ENCODE data around the gene CNP. TPM values are rescaled to one million over a fixed set of nuclear protein-coding genes. Genes with fewer than 3 reads are reported as not detected.
A peak's percentile ranks its signal among the peaks of the same experiment; 100 is the strongest.
"Not testable (repeated sequence)": the region's sequence is repeated elsewhere in the genome, so short reads cannot be mapped to it uniquely, and the experiment has no call there.

The CNP gene
- total RNA-seq, 1 experiment from 2014 or later, result 105 TPM

DNA sequence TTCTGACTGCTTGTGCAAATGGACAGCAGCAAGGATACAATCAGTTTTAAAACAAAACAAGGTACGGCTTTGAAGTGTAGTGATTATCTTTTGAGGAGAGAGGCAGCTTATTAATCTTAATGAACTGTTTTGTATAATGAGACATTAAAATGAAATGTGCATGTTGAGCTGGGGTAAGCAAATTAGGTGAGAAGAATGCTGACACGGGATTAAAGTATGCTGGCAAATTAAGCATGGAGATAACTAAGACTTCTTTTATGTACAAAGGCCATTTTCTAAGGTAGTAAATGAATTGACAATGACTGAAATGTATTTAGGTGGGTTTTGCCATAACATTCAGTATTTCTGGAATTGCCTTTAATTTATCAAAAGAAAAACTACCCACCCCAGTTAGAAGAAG lies 31.9 kb downstream of the CNP start:
- Histone ChIP-seq H3K4me3 (no peak overlapping the region), H3K4me1 (peaks cover under 1% of the 10 kb centered on the region; the same call in 1 of the 2 replicates), H3K36me3 (peaks cover 78% of the 10 kb centered on the region), H3K27me3 (no peaks in the 10 kb centered on the region), H3K27ac (no peak overlapping the region), H3K9me3 (replicated peaks) (no peaks in the 10 kb centered on the region)
- DNase-seq, result no peak

DNA sequence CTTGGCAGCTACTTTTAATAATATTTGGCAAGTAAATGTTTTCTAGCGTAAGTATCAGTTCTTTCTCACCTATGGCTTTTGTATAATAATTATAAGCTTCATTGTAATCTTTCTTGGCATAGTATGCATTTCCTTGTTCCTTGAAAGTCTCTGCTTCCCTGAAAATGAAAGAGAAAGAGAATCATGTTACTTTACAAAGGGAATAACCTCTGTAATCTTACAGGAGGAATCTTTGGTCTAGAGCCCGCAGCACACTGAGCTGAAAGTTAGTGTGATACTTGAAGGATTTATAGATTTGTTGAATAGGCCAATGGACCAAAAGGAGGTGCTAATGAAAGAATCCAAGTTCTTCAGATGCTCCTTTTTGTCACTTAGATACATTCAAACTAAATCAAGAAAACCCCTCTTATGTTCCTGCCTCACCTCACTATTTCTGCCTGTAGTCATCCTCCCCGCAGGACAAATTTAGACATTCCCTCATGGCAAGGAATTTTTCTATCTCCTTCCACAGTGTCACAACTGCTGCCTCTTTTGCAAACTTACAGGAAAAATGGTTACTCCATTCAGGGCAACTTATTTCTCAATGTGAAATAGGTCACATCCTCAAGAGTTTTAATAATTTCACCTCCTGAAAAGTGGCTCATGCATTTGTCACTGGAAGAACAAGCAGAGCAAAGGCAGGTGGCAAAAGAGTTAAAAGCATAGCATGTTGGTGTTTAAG lies 34.0 kb downstream of the CNP start:
- Histone ChIP-seq H3K9me3 (replicated peaks) (no peaks in the 10 kb centered on the region), H3K4me1 (no peaks in the 10 kb centered on the region; the same call in 1 of the 2 replicates), H3K27ac (no peak overlapping the region), H3K4me3 (no peak overlapping the region), H3K27me3 (no peaks in the 10 kb centered on the region), H3K36me3 (peaks cover 65% of the 10 kb centered on the region)
- DNase-seq, result no peak

DNA sequence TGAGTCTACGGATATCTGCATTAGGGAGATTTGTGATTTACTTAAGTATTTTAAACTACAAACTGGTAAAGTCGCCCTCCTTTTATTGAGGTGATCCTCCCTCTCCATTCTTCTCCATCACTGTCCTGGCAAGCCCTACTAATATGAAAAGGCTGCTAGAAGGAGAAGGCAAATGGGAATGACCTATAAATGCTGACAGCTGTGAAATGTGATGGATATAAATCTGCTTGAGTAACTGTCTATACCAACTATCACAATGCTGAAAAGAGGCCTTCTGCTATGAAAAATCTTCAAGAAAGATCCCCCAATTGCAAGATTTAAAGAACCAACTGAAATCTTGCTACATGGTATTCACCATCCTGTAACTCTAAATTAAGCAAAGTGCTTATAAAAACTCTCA lies 35.1 kb downstream of the CNP start:
- H3K4me1 ChIP-seq, result no peaks in the 10 kb centered on the region; the same call in 1 of the 2 replicates
- H3K9me3 ChIP-seq (replicated peaks), result no peaks in the 10 kb centered on the region
- no peak overlapping the region for H3K4me3 ChIP-seq
- no peak overlapping the region for H3K27ac ChIP-seq
- no peaks in the 10 kb centered on the region for H3K27me3 ChIP-seq
- H3K36me3 ChIP-seq, result peaks cover 54% of the 10 kb centered on the region
- DNase-seq, result no peak

DNA sequence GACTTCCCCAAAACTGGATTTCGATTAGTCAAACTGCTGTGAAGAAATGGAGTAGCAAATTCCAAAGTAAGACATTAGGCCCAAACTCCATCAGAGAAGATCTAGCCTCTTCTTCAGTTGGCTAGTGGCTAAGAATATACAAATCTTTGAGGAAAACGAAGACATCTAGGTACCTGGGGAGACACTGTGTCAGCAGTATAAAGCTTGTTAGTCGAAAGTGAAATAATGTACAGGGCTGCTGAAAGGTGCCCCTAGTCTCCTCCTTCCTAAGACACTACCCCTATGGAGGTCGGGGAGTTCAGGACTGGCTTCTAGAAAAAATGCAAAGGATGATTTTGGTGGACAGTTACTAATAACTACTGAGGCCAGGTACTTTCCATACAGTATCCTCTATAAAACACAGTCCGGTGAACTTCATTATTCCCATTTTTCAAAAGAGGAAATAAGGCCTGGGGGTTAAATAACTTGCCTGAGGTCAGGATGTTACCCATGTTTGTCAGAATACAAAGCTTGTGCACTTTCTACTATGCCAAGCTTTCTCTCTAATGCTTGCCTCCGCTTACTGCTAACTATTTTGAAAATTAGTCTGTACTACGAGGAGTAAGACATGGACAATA lies 35.7 kb downstream of the CNP start:
- no peaks in the 10 kb centered on the region for H3K9me3 ChIP-seq (replicated peaks)
- H3K27me3 ChIP-seq, result no peaks in the 10 kb centered on the region
- peaks cover 50% of the 10 kb centered on the region for H3K36me3 ChIP-seq
- H3K4me1 ChIP-seq, result no peaks in the 10 kb centered on the region; the same call in 1 of the 2 replicates
- DNase-seq, result no peak
- H3K27ac ChIP-seq, result no peak overlapping the region; the same call in 1 of the 2 replicates
- H3K4me3 ChIP-seq, result no peak overlapping the region

DNA sequence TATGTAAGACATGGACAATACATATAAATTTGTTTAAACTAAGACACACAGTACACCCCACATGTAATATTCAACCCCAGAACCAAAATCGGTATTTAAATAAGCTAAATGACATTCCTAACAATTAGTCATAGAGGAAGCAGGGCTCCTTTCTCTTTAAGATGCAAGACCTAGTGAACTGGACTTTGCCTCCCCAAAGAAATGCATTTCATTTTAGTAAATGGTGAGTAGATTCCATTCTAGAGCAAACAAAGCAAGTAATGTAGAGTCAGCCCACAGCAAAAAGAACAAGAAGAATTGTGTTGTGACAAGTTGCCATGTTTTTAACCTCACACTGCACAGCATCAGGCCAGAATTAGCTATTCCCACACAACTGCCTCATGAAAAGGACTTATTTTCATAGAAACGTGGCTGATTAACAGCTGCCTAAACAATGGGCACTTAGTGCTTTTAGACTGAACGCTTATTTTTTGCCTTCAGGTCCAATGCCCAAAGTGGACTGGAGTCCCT lies 36.3 kb downstream of the CNP start:
- no peak for DNase-seq
- H3K4me3 ChIP-seq, result no peak overlapping the region
- no peak overlapping the region; the same call in 1 of the 2 replicates for H3K27ac ChIP-seq
- H3K9me3 ChIP-seq (replicated peaks), result no peaks in the 10 kb centered on the region
- H3K4me1 ChIP-seq, result no peaks in the 10 kb centered on the region; the same call in 1 of the 2 replicates
- H3K27me3 ChIP-seq, result no peaks in the 10 kb centered on the region
- H3K36me3 ChIP-seq, result peaks cover 45% of the 10 kb centered on the region

DNA sequence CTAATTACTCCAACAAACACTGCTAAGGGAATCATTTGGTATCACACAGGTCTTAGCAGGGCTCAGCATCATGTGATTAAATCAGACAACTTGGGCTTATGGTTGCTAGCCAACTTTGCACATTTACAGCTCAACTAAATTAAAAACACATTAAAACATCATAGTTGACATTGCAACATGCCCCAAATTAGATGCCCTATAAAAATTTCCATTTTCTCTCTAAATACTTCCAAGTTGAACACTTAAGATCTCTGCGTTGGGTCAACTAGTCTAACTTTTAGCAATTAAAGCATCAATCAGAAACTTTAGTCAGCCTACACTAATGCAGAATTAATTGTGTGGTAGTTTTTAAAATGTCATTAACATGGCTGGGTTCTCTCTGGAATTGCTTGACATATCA lies 38.6 kb downstream of the CNP start:
- DNase-seq, result no peak
- no peaks in the 10 kb centered on the region; the same call in 1 of the 2 replicates for H3K4me1 ChIP-seq
- H3K27ac ChIP-seq, result no peak overlapping the region

DNA sequence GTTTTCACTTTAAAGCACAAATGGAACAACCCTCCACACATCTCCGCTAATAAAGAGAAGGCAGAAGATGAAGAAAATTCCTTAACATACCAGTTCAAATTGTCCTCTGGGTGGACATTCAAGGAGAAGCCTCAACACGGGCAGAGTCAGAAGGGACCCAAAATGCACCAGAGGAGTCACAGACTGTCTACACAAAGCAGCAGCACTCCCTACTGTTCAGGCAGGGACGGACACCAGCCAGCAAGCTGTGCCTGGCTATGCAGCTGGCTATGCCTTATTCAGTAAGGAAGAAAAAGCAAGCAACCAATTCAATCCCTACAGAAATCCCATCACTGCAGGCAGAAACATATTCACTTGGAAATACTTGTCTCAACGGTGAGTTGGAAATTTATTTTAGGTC lies 42.6 kb downstream of the CNP start:
- H3K27ac ChIP-seq, result no peak overlapping the region
- peaks cover 15% of the 10 kb centered on the region for H3K36me3 ChIP-seq
- H3K27me3 ChIP-seq, result no peaks in the 10 kb centered on the region
- no peaks in the 10 kb centered on the region for H3K4me1 ChIP-seq
- no peaks in the 10 kb centered on the region for H3K9me3 ChIP-seq (replicated peaks)
- no peak overlapping the region for H3K4me3 ChIP-seq
- DNase-seq, result peak in 1 of 2 experiments; percentile 35

More for the DNA sequence above, 38.6 kb downstream of the CNP start:
- H3K9me3 ChIP-seq (replicated peaks), result no peaks in the 10 kb centered on the region
- H3K4me3 ChIP-seq, result no peak overlapping the region
- peaks cover 41% of the 10 kb centered on the region for H3K36me3 ChIP-seq
- no peaks in the 10 kb centered on the region for H3K27me3 ChIP-seq

DNA sequence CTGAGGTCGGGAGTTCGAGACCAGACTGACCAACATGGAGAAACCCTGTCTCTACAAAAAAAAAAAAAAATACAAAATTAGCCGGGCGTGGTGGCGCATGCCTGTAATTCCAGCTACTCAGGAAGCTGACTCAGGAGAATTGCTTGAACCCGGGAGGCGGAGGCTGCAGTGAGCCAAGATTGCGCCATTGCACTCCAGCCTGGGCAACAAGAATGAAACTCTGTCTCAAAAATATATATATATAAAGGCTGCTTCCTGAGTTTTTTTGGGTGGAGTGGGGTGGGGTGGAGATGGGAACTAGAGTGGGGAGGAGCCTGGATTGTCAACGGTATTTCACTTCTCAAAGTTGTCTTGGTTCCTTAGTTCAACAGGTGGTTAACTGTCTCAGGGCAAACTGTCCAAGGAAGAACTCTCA lies 43.7 kb downstream of the CNP start:
- H3K4me1 ChIP-seq; H3K9me3 ChIP-seq (replicated peaks); H3K27ac ChIP-seq; H3K27me3 ChIP-seq; H3K4me3 ChIP-seq; DNase-seq: not testable (repeated sequence)
- peaks cover 19% of the 10 kb centered on the region for H3K36me3 ChIP-seq

DNA sequence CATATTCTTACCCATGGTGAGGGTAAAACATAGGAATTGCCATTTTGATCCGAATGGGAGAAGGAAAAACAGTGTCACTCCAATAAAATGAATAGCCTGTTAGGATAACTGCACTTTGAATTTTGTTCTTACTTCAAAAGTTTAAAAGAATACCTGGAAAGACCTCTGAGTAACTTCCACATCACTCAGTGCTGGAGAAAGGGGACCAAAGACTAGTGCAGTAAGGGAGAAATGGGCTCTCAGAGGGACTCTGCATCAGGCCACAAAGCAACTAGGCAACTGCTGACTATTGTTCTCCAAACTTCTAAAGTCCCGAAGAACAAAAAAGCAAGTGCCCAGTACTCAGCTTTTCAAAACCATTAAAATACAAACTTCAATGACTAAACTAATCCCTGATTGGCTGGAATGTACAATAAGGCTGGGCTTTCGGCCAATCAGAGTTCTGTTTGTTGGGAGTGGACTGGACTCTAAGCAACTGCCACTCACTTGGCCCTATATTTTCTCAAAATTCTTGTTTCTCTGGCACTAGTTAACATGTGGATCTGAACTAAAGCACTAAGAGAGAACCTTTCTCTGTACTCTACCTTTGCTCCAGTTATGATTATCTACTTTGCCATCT lies 44.4 kb downstream of the CNP start:
- no peak overlapping the region for H3K27ac ChIP-seq
- no peak for DNase-seq
- no peaks in the 10 kb centered on the region for H3K27me3 ChIP-seq
- H3K9me3 ChIP-seq (replicated peaks), result no peaks in the 10 kb centered on the region
- H3K4me3 ChIP-seq, result no peak overlapping the region
- peaks cover 3% of the 10 kb centered on the region; the same call in 1 of the 2 replicates for H3K4me1 ChIP-seq
- H3K36me3 ChIP-seq, result peaks cover 20% of the 10 kb centered on the region

DNA sequence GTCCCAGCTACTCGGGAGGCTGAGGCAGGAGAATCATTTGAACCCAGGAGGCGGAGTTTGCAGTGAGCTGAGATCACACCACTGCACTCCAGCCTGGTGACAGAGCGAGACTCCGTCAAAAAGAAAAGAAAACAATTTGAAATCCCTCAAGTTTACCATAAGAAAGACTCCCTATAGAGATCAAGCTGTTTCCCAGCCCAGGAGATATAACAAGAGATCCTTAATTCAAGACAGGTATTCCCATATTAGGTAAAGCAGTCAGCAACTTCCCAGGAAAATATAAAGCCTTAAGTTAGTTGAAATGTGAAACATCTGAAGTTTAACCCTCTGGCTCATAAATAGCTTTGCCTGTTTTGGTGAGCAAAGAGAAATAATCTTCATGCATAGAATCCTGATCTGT lies 45.8 kb downstream of the CNP start:
- not testable (repeated sequence) for H3K4me3 ChIP-seq; DNase-seq; H3K4me1 ChIP-seq; H3K9me3 ChIP-seq (replicated peaks); H3K27ac ChIP-seq; H3K27me3 ChIP-seq
- H3K36me3 ChIP-seq, result peaks cover 20% of the 10 kb centered on the region

DNA sequence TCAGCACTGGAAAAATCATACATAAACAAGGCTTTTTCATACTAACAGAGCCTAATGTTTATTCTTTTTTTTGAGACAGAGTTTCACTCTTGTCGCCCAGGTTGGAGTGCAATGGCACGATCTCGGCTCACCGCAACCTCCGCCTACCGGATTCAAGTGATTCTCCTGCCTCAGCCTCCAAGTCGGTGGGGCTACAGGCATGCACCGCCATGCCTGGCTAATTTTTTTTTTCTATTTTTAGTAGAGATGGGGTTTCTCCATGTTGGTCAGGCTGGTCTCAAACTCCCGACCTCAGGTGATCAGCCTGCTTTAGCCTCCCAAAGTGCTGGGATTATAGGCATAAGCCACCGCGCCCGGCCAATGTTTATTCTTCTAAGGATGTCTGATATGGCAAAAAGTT lies 47.1 kb downstream of the CNP start:
- not testable (repeated sequence) for H3K9me3 ChIP-seq (replicated peaks); H3K4me1 ChIP-seq; H3K27me3 ChIP-seq; H3K4me3 ChIP-seq; H3K27ac ChIP-seq; DNase-seq
- H3K36me3 ChIP-seq, result peaks cover 17% of the 10 kb centered on the region

DNA sequence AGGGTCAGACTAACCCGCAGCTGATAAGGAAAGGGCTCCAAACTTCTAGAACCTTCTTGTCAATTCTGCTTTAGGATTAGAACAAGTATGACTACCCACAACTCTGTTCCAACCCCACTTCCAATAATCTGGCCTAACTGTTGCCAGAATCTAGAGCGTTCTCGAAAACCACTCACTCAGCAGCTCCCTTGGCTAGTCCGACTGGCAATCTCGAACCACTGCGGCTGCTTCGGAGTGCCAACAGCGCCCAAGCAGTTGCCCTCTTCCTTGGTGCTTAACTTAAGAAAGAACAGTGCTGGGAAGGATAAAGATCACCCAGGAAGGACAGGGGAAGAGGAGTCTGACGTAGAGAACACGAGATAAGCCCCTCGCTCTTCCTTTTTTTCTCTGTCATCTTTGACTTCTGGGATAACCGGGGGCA lies 49.8 kb downstream of the CNP start:
- peaks cover 9% of the 10 kb centered on the region for H3K4me1 ChIP-seq
- H3K9me3 ChIP-seq (replicated peaks), result no peaks in the 10 kb centered on the region
- H3K4me3 ChIP-seq, result peak overlapping the region; percentile 92
- peak in 1 of 2 experiments; percentile 29 for DNase-seq
- H3K36me3 ChIP-seq, result peaks cover 7% of the 10 kb centered on the region
- no peaks in the 10 kb centered on the region for H3K27me3 ChIP-seq
- peak overlapping the region; percentile 94 for H3K27ac ChIP-seq

DNA sequence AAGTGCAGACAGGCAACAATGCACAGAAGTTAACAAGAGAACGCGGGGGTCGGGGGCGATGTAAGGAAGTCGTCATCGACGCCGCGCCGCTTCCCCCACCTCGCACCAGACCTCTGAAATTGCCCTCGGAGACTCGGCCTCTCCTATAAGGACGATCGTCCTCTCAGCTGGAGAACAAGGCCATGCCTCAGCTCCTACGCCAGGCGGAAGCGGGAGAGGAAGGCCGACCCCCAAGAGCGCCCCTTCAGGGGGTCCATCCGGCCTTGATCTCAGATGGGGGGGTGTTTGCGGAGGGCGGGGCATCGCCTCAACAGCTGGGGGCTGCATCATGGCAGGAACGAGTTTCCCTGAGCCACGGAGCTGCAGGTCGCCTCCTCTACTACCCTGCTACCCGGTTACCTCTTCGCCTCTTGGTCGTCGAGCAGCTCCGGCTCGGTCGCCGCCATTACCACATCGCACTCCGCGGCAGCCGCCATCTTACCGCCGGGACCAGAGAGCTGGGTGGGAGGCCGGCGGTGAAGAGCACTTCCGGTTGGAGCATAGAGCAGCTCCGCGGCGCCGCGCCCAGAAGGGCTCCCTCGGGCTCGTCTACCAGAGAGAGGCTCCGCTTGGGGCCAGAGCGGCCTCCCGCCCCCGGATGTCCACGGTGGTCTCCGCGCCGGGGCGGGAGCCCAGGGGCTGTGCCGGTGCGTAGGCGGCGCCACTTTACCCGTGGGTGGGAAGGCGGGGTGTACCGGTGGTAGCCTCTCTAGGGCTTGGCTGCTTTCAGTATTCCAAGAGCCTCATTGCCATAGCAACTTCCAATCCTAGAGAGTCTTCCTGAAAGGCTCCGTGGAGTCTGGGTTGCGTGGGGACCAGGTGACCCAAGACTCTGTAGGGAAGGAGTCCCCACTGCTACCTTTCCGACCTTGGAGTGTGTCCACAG lies 50.6 kb downstream of the CNP start, which contains the start of gene DNAJC7:
DNAJC7 (minus strand) TSS at position 499 of the 925 bp plus-strand sequence; CDS start at position 476, 23 bp downstream.
- Histone ChIP-seq H3K4me3 (peak within 1 kb of the TSS; percentile 92), H3K9me3 (replicated peaks) (no peaks in the 10 kb centered on the region), H3K27me3 (no peaks in the 10 kb centered on the region), H3K36me3 (peaks cover 5% of the 10 kb centered on the region; the same call in 1 of the 2 replicates), H3K27ac (peak within 1 kb of the TSS; percentile 94), H3K4me1 (peaks cover 9% of the 10 kb centered on the region)
- DNase-seq, result peak; percentile 95 to 96

DNA sequence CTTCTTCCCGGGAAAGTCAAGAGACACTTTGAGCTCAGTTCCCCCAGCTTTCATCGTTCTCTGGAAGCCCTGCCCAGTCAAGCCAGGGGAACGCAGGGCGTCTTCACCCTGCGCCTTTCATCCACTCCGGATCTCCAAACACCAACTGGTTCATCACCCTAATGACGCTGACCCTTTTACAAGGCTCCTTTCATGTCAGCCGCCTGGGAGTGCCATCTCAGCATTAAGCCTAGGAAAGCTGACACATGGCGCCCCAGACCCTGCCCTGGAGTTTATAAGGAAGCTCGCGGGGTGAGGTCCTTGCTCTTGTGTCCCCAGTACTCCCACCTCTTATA lies 51.2 kb downstream of the CNP start:
- DNase-seq, result no peak
- Histone ChIP-seq H3K27ac (peak overlapping the region; percentile 94), H3K4me3 (peak overlapping the region; percentile 92), H3K9me3 (replicated peaks) (no peaks in the 10 kb centered on the region), H3K27me3 (no peaks in the 10 kb centered on the region), H3K36me3 (peaks cover 7% of the 10 kb centered on the region; the same call in 1 of the 2 replicates), H3K4me1 (peaks cover 9% of the 10 kb centered on the region)
